NCI-H460 (cell line): ENCODE data around the gene MIXL1. TPM values are rescaled to one million over a fixed set of nuclear protein-coding genes. Genes with fewer than 3 reads are reported as not detected.
A peak's percentile ranks its signal among the peaks of the same experiment; 100 is the strongest.
"Not testable (repeated sequence)": the region's sequence is repeated elsewhere in the genome, so short reads cannot be mapped to it uniquely, and the experiment has no call there.

ENCODE experiments used
- DNase-seq: peaks from one replicate; pipeline ENCODE4 v3.0.0-alpha.2; 2016; ENCODE audit warnings: low read depth; ENCODE audit errors: extremely low read depth
- polyA plus RNA-seq: library from polyadenylated mRNA; depleted of rRNA; stranded (reverse); fragments of >200 nt; gene quantifications from 2 replicates; pipeline ENCODE4 v1.2.3, GENCODE V29; 2014; cell fraction: nucleus; rRNA removed
- total RNA-seq: library from RNA; depleted of rRNA; stranded (reverse); fragments of >200 nt; shearing (Covaris generic); gene quantifications from 2 replicates; pipeline ENCODE4 v1.2.3, GENCODE V29; 2014; rRNA removed

Gene MIXL1
- not detected in 2 replicates for total RNA-seq
- polyA plus RNA-seq, result not detected in 2 replicates

DNA sequence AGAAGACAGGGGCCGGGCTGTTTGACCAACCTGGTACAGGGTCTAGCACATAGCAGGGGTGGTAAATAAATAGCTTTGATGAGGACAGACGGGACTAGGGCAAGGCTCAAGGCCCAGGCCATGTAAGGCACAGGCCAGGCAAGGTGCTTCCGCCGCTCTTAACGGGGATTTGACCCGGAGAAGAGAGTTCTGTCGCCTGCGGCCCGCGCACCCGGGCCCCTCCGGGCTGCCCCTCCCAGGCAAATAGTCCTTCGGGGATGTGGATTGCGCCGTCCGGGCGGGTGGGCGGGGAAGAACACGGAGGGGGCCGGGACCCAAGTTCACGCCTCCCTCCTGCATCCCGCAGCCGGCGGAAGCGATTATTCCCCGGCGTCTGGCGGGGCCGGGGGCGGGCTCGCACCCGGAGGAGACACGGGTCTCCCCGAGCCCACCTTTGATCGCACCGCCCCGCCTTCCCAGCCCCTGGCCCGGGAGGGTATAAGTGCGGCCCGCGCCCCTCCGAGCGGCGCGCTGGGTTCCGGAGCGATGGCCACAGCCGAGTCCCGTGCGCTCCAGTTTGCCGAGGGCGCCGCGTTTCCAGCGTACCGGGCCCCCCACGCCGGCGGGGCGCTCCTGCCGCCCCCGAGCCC lies at the start of gene MIXL1:
Gene MIXL1 (plus strand): TSS at position 508 of the 629 bp plus-strand sequence. CDS start 18 bp downstream, at position 526.
- no peak for DNase-seq

DNA sequence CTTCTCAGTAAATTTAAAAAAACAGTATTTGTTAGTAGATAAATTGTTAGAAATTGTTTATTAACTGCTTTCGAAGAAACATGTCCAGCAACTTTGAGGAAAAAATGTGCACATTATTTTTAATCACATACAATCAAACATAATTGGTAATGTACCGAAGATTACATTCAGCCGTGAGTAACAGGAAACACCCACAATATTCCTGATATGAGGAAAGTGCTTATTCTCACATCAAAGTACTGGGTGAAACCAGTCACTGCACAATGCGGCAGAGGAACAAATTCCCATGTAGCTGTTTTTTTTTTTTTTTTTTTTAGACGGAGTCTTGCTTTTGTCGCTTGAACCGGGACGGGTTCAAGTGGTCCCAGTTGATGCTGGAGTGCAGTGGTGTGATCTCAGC lies 46.6 kb upstream of the MIXL1 start:
- DNase-seq, result no peak

DNA sequence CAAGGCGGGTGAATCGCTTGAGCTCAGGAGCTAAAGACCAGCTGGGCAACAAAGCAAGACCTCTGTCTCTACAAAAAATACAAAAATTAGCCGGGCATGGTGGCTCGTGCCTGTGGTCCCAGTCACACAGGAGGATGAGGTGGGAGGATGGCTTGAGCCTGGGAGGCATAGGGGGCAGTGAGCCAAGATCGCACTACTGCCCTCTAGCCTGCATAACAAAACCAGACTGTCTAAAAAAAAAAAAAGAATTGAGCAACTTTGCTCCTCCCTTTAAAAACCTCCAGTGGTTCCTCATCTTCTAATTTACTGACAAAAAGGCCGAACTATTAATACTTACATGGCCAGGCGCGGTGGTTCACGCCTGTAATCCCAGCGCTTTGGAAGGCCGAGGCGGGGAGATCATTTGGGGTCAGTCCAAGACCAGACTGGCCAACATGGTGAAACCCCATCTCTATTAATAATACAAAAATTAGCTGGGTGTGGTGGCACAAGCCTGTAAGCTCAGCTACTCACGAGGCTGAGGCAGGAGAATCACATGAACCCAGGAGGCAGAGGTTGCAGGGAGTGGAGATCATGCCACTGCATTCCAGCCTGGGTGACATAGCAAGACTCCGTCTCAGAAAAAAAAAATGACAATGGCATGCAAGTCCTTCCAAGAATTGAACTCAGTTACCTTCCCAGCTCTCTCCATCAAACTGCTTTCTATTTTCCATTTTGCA lies 41.3 kb upstream of the MIXL1 start:
- DNase-seq, result peak; percentile 46

DNA sequence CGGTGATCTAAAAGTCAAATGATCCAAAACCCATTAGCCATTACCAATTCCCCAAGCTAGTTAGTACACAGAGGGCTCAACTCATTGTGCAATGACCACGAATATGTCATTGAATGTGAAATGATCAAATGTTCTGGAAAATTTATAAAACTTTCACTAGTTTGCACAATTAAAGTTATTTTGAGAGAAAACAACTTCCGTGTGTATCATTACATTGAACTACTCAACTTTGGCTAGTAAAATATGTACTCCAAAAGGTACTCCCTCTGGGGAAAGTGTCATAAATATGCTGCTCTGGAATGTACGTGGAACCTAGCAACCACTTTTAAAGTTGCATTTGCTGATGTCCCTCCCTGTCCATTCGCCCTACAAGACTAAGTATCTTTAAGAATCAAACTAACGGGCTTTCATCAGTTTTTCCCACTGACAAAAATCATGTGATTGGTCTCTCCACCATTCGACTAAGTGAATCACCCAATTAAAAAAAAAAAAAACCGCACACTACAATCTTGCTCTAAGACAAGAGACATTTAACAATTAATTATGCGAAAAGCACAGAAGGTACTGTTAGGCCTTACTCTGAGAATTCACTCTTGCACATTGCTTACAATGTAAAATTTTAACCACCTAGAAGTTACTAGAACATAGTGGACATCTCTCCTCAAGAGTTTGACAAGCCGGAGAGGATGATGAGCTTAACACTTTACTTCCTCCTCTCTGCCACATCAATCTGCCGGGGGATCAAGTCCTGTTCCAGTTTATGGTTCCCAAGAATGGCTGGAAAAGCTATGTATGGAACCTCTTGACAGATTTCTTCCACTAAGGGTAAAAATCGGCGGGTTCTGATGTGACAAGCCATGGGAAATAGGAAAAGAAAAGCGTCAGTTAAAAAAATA lies 38.1 kb upstream of the MIXL1 start:
- DNase-seq, result no peak

DNA sequence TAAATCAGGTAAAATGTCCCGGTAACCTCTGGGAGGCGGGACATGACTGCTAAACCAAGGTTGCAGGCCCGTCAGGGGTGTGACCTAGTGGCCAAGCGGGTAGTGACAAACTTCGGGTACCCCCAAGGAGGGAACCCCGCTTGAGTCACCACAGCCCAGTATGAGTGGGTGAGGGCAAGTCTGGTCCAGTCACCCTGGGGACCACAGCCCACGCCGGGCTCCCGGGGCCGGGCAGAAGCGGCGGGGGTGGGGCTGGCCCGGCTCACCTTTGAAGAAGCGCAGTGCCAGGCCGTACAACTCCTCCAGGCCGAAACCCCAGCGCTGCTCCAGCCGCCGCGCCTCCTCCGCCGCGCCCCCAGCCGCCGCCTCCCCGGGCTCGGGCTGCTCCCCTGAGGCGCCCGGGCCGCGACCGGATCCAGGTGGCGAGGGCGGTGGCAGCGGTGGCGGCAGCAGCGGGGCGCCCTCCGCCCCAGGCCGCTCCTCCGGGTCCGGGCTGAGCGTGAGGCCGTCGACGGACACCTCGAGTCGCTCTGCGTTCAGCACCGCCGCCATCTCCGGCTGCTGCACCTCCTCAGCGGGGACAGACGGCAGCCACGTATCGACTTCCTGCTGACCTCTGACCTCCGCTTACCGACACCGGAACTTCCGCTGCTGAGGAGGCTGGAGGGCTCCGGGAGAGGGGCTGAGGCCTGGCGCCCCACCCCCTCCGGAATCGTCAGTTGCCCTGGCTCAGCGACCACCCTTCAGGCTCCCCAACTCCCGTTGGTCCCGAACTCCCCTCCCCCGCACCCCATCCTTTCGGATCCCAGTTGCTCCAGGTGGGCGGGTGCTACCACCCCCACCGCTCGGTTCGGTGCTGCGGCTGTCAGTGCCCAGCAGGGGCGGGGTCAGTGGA lies 37.1 kb upstream of the MIXL1 start, which contains the start of gene ACBD3:
Gene ACBD3 (minus strand): TSS at position 618 of the 895 bp plus-strand sequence. CDS start 66 bp downstream, at position 552.
- DNase-seq, result peak; percentile 84

DNA sequence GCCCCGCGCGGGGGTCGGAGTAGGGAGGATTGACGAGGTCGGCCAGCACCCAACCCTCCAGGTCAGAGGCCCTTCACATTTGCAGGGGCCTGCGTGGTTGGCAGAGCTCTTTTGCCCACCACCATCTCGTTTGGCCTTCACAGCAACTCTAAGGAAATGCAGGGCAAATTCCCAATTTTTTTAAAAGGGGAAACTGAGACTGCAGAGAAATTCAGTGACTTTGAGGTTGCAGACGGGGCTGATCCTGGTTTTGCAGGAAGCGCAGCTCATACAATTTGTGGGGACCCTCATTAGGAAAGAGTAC lies 36.5 kb upstream of the MIXL1 start:
- no peak for DNase-seq

DNA sequence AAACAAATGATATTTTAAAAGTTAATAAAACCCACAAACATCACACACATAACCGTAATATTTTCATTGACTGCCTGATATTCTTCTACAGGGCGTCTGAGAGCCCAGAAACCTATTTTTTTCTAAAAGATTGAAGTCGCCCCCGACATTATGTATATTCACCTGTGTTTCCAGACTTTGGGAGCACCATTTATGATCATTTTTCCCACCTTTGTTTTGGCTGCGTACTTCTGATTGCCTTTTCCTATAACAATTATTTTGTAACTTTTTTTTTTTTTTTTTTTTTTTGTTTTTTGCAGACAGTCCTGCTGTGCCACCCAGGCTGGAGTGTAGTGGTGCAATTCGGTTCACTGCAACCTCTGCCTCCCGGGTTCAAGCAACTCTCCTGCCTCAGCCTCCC lies 36.1 kb upstream of the MIXL1 start:
- DNase-seq, result no peak

DNA sequence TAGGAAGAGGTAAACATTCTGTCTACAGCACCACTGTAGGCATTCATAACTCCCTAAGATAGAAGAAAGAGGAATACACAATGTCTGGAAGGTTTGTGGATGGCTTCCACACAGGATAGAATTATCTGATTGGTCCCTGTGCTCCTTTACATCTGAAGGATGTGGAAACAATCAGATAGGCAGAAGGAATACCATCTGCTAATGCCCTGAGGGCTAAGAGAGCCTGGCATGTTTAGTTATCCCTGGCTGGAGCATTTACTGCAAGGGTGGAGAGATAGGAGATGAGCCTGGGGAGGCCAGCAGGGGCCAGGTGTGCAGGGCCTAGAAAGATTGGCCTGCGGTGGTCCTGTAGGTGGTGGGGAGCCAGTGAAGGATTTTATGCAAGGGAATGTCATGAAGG lies 28.3 kb upstream of the MIXL1 start:
- DNase-seq, result no peak

DNA sequence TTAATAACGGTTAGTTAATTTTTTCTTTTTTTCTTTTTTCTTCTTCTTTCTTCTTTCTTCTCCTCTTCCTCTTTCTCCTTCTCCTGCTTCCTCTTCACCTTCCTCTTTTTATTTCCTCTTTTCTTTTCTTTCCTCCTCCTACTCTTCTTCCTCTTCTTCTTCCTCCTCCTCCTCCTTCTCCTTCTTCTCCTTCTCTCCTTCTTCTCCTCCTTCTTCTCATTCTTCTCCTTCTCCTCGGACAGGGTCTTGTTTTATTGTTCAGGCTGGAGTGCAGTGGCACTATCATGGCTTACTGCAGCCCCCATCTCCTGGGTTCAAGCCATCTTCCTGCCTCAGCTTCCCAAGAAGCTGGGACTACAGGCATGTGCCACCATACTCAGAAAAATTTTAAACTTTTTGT lies 23.5 kb upstream of the MIXL1 start:
- DNase-seq, result no peak

DNA sequence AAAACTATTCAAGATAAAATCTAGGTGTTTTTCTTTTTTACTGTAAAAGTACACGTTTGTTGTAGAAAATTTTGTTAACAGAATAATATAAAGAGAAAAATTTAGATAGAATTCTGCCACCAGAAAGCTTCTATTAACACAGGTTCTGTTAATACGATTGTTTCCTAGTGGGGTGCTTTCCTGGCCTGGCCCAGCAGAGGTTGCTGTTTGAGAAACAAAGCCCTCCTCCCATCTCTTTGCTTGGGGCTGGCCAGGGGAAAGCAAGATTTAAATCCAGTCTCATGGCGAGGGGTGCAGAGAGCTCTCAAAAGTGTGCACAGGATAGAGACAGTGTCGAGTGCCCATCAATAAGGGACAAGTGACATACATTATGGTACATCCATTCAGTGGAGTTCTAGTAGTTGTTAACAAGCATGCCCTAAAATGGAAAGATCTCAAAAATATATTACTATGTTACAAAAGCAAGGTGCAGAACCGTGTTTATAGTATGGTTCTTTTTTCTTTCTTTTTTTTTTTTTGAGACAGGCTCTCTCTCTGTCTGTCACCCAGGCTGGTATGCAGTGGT lies 22.4 kb upstream of the MIXL1 start:
- DNase-seq, result peak; percentile 30

DNA sequence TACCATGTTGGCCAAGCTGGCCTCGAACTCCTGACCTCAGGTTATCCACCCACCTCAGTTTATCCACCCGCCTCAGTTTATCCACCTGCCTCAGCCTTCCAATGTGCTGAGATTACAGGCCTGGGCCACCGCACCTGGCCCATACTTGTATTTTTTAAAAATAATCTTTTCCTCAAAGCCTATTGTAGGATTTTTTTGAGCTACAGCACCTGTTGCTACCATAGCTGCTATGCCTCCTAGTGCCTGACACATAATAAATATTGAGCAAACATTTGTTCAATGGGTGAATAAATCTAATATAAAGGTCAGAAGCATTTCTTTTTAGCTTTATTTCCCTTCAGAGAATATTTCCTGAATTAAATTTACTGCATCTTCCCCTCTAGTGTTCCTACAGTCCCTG lies 21.2 kb upstream of the MIXL1 start:
- DNase-seq, result no peak

DNA sequence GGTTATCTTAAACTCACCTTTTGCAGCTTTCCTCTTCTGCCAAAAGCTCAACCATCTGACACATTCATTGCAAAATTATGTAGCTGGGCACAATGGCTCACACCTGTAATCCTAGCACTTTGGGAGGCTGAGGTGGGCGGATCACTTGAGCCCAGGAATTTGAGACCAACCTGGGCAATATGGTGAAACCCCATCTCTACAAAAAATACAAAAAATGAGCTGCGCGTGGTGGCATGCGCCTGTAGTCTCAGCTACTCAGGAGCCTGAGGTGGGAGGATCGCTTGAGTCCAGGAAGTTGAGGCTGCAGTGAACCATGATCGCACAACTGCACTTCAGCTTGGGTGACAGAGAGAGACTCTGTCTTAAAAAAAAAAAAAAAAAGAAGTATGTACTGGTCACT lies 20.8 kb upstream of the MIXL1 start:
- not testable (repeated sequence) for DNase-seq

DNA sequence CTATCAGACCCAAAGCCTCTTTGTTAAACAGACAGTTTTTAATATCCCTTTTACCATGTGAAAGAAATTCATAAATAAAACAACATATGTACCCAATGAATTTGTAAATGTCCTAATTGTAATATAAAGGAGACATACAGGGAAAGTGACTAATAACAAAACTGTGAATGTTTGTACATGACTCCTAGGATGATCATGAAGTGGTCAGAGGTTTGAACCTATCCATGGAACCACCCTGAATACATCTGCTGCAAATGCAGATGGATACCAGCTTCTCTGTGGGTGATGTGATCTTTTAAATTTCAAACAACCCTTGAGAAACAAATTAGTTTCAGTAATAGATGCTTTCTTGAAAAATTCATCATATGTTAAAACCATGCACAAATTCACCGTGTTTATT lies 20.2 kb upstream of the MIXL1 start:
- no peak for DNase-seq

DNA sequence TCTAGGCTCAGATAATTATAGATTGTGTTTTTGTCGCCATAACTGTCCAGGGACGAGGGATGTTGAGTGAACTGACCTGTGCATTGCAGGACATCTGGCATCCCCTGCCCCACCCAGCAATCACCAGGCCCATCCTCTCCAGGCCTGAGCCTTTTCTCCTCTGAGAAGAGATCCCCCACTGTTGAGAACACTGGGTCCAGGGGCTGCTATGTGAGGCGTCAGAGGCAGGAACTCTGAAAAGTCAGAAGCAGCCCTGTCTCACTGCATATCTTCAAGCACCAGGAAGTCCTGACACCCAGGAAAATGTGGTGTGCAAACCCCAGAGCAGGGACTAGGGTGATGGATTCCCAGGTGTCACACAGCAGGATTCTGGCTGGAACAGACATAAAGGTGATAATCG lies 19.8 kb upstream of the MIXL1 start:
- DNase-seq, result no peak

DNA sequence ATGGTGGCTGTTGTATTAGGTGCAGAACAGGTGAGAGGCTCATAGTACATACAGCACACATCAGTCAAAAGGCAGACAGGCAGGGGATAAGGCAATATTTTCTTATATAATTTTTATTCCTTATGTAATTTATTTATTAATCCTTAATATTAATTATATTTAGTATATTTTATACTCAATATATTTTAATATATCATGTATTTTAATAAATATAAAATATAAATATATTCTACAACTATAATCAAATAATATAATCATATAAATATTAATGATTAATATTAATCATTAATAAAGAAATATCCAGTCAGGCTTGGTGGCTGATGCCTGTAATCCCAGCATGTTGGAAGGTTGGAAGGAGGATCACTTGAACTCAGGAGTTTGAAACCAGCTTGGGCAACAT lies 19.3 kb upstream of the MIXL1 start:
- no peak for DNase-seq

DNA sequence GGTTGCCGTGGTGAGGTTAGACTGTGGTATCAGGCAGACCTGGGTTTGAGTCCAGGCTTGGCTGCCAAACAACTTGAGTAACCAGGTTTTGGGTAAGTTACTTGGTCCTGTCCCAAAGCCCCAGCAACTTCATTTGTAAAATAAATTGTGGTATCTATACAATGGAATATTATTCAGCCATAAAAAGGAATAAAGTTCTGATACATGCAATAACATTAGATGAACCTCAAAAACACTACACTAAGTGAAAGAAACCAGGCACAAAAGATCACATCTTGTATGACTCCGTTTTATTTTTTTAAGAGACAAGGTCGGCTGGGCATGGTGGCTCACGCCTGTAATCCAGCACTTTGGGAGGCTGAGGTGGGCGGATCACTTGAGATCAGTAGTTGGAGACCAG lies 16.4 kb upstream of the MIXL1 start:
- no peak for DNase-seq

DNA sequence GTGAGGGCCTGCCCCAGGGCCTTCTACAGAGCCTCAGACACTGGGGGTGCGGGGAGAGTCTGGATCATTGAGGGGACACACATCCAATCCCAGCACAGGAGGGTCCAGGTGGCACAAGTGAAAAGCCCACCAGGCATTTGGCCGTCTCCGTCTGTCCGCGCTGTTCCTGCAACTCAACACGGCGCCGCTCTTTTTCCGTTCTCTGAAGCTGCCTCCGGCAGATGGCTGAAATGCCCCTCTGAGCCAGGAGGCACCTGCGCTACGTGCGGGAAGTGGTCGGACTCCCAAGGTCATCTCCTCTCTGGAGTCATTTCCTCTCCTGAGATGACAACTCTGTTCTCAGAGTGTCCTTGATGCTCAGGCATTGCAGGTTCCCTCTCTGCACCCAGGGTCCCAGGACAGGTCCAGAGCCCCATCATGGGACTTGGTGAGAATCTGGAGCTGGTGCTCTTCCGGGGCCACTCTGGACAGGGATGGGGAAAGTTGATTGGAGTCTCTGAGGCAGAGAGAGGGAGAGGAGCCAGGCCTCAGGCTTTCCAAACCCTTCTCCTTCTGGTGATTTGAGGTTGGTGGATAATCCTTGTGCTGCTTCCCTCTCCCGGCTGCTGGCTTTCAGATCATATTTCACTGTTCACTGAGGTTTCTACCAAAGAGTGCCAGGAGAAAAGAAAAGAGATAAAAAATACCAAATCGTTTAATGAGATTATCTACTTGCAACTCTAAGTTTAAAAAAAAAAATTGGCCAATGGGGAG lies 14.0 kb upstream of the MIXL1 start:
- DNase-seq, result no peak

DNA sequence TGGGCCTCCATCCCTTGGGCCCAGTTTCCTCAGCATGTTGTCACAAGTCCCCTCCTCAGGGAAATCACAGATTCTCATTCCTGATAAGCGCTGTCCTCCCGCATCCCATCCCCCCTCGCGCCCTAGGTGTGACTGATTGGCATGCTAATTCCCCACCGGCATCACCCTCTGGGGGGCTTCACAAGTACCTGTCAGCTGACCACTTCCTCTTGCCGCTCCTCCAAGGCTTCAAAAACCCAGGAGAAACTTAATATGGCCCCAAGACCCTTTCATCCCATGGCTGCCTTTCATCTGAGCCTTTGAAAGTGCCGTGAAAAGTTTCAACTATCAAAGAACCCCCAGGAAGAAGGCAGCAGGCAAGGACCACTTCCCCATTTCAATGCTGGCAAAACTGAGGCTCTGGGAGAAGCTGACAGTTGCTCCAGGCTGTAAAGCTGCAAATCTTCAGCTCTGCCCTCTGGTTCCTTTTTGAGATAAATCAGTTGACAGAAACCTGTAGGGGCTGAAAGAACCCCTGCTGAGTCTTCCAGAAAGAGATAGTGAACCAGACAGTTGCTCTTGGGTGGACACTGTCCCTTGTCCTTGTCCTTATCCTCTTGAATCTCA lies 12.8 kb upstream of the MIXL1 start:
- DNase-seq, result no peak
